ENCODE results near the gene C14orf93. TPM values are rescaled to one million over a fixed set of nuclear protein-coding genes. Genes with fewer than 3 reads are reported as not detected.

Gene C14orf93
- total RNA-seq, 4 donors from 2014 or later: 3.4 to 12.7 (median 8.8) TPM

DNA sequence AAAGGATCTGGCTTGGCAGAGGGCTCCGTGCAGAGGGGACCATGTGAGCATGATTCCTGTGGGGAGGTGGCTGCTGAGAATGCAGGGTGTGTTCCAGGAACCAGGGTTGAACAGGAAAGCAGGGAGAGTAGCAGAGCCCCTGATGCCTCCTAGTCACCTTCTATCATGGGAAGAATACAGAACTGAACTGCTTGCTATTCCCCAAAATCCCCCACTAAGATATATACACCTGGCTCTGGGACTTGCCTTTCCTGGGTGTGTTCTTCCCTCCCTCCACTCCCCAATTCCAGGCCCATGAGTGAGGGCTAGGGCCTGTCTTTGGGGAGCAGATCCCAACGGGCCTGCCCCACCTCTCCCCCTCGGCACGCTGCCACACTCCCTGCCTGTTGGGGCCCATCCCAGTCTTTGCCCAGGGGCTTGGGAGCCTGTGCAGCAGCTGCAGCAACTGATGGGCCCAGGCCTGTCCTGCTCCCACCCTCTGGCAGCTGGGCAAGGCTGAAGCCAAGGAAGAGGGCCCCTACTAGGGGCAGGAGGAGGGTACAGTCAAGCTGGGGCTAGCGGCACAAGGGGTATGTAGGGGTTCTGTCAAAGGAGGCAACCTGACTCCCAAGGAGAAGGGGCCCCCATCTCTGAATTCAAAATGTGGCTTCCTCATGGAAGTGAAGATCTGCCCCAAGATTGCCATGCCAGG lies 30.8 kb downstream of the C14orf93 start:
- TF ChIP-seq POLR2A (IDR thresholded peaks at IDR 0.05): peak in 1 of 4 donors; percentile 21
- TF ChIP-seq, protein P1, sequence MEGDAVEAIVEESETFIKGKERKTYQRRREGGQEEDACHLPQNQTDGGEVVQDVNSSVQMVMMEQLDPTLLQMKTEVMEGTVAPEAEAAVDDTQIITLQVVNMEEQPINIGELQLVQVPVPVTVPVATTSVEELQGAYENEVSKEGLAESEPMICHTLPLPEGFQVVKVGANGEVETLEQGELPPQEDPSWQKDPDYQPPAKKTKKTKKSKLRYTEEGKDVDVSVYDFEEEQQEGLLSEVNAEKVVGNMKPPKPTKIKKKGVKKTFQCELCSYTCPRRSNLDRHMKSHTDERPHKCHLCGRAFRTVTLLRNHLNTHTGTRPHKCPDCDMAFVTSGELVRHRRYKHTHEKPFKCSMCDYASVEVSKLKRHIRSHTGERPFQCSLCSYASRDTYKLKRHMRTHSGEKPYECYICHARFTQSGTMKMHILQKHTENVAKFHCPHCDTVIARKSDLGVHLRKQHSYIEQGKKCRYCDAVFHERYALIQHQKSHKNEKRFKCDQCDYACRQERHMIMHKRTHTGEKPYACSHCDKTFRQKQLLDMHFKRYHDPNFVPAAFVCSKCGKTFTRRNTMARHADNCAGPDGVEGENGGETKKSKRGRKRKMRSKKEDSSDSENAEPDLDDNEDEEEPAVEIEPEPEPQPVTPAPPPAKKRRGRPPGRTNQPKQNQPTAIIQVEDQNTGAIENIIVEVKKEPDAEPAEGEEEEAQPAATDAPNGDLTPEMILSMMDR (IDR thresholded peaks at IDR 0.05): no peak
- peaks cover 23 to 98% (median 27%) of the 10 kb centered on the region in 3 donors for H3K4me1 ChIP-seq
- peaks cover 0 to 27% (median 6%) of the 10 kb centered on the region in 3 donors for H3K36me3 ChIP-seq
- no peaks in the 10 kb centered on the region for H3K9me3 ChIP-seq
- DNase-seq: no peak
- intact Hi-C loops (cut with DNase I): loop anchor here (5.0 kb wide), 1 partner anchor 47 kb away; no protein-coding TSS in a partner anchor
- H3K27ac ChIP-seq: peak overlapping the region; percentile 90 to 95 (median 94)
- peak overlapping the region; percentile 80 to 92 (median 86) for H3K4me3 ChIP-seq
- peaks cover 0 to 18% (median 0%) of the 10 kb centered on the region in 4 donors for H3K27me3 ChIP-seq
- WGBS, 2 donors: 42 to 50% methylated on average over 2 to 3 of the region's 5 CpGs

DNA sequence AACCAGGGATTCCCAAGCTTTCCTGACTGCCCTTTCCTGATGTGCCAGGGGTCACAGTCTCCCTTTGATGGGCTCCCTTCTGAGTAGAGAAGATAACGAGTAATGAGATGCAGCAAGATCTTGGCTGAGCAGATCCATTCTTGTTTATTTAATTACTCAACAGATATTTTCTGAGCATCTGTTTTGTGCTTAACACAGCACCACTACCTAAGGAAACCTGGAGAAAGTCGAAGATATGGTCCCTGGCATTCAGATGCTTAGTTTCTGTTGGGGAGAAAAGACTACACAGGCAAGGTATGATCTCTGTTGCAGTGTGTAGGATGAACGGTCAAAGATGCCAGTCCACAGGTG lies 31.5 kb downstream of the C14orf93 start:
- no peak for DNase-seq
- Histone ChIP-seq H3K4me1 (peaks cover 23 to 97% (median 27%) of the 10 kb centered on the region in 3 donors), H3K27ac (peak overlapping the region; percentile 90 to 95 (median 94)), H3K36me3 (peaks cover 0 to 30% (median 6%) of the 10 kb centered on the region in 3 donors), H3K4me3 (peak overlapping the region in 2 of 4 donors; percentile 83 to 90), H3K27me3 (peaks cover 0 to 18% (median 0%) of the 10 kb centered on the region in 4 donors), H3K9me3 (no peaks in the 10 kb centered on the region)
- intact Hi-C loops (cut with DNase I): loop anchor here (5.0 kb wide), 1 partner anchor 46 kb away; no protein-coding TSS in a partner anchor
- 12 to 30% methylated on average over 3 of the region's 3 CpGs for WGBS, 2 donors
- no peak for TF ChIP-seq POLR2A (IDR thresholded peaks at IDR 0.05)

DNA sequence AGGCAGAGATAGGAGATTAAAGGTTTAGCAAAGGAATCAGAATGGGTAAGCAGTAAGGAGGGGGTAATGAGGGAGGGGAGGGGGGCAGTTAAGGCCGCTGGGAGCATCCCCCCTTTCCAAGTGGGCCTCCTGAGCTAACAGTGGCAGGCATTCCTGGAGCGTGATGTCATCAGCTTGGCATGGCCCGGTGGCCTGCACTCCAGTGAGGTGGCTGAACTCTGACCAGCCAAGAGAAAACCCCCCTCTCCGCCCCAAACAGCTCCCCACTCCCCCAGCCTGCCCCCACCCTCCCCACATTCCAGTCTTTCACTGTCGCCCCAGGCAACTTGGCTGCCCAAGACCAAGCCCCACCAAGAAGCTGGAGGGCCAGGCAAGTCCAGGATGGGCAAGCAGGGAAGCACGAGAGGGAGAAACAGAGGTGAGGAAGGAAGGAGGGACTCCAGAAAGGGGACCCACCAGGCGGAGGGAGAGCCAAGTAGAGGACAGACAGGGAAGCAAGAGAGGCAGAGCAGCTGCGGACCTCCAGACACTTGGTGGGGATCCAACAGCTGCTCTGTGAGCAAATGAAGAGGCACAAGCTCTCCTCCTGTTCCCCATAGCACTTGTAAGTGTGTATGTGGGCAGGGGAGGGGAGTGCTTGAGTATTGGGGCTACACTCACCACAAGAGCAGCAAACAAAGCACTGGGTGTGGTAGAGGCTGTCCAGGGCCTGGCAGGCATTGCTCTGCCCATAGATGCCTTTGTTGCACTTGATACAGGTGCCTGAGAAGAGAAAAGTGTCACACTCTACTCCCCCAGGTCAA lies 32.1 kb downstream of the C14orf93 start:
- H3K4me3 ChIP-seq: peak overlapping the region in 2 of 4 donors; percentile 4 to 90
- H3K36me3 ChIP-seq: peaks cover 0 to 35% (median 6%) of the 10 kb centered on the region in 3 donors
- H3K27me3 ChIP-seq: peaks cover 0 to 18% (median 0%) of the 10 kb centered on the region in 4 donors
- intact Hi-C loops (cut with DNase I): loop anchor here (5.0 kb wide), 1 partner anchor 46 kb away; no protein-coding TSS in a partner anchor
- H3K4me1 ChIP-seq: peaks cover 23 to 91% (median 27%) of the 10 kb centered on the region in 3 donors
- H3K9me3 ChIP-seq: no peaks in the 10 kb centered on the region
- TF ChIP-seq, protein P1 (IDR thresholded peaks at IDR 0.05): no peak
- no peak for TF ChIP-seq POLR2A (IDR thresholded peaks at IDR 0.05)
- H3K27ac ChIP-seq: peak overlapping the region; percentile 90 to 95 (median 94)
- WGBS, 2 donors: 14 to 29% methylated on average over 6 of the region's 8 CpGs
- DNase-seq: no peak

DNA sequence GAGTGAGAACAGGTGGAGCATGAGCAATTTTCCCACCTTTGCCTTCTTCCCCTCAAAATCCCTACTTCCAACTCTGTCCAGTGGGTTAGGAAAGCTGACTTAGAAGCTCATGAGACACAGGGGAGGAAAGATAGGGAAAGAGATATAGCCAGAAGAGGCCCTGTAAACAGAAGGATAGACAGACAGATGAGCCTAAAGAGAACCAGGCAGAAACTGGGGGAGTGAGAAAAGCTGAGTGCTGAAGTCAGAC lies 32.6 kb downstream of the C14orf93 start:
- TF ChIP-seq, protein P1 (IDR thresholded peaks at IDR 0.05): no peak
- Histone ChIP-seq H3K36me3 (peaks cover 0 to 40% (median 6%) of the 10 kb centered on the region in 3 donors), H3K27me3 (peaks cover 0 to 18% (median 0%) of the 10 kb centered on the region in 4 donors), H3K9me3 (no peaks in the 10 kb centered on the region), H3K4me3 (no peak overlapping the region), H3K4me1 (peaks cover 23 to 88% (median 27%) of the 10 kb centered on the region in 3 donors), H3K27ac (peak overlapping the region; percentile 90 to 95 (median 94))
- no peak for DNase-seq
- intact Hi-C loops (cut with DNase I): loop anchor here (5.0 kb wide), 1 partner anchor 45 kb away; no protein-coding TSS in a partner anchor

DNA sequence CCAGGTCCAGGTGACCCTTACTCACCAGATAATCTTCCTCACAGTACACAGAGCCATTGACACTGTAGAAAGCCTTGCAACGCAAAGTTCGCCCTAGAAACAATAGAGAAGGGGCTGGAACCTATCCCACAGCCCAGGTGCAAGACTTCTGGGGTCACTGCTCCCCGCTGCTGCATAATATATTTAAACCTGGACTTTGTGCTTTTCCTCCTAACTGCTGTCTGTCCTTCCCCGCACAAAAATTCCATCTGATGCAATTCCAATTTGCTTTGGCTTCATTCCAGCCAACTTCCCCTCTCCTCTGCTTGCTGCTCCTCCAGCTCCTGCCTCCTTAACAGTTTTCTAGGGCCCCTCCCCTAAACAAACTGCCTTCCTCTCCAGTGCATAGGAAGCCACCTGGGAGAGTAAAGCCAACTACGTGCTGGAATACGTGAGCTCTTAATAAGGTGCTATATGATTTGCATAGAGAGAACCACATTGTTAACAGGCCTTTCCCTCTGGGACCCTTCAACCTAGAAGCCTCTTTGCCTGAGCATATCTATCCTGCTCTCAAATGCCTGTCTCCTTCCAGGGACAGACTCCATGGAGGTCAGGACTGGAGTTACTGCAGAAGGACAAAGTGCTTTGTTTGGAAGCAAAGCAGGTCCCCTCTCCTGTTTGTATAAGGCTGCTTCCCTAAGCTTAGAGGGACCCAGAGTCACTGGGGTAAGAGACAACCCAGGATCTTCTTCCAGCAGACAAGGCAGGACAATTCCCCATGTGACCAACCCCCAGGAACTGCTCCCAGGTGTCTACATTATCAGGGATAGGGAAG lies 33.1 kb downstream of the C14orf93 start:
- Histone ChIP-seq H3K27ac (peak overlapping the region; percentile 90 to 95 (median 94)), H3K4me3 (no peak overlapping the region), H3K4me1 (peaks cover 23 to 83% (median 27%) of the 10 kb centered on the region in 3 donors), H3K27me3 (peaks cover 0 to 13% (median 0%) of the 10 kb centered on the region in 4 donors), H3K36me3 (peaks cover 0 to 46% (median 6%) of the 10 kb centered on the region in 3 donors), H3K9me3 (no peaks in the 10 kb centered on the region)
- DNase-seq: no peak
- intact Hi-C loops (cut with DNase I): loop anchor here (5.0 kb wide), 1 partner anchor 45 kb away; no protein-coding TSS in a partner anchor
- TF ChIP-seq, protein P1 (IDR thresholded peaks at IDR 0.05): no peak
- no peak for TF ChIP-seq POLR2A (IDR thresholded peaks at IDR 0.05)
- WGBS, 2 donors: 15 to 22% methylated on average over 6 of the region's 6 CpGs

Measured in esophagus squamous epithelium (tissue), 5 donors.